ENCODE results near the gene EDIL3. TPM values are rescaled to one million over a fixed set of nuclear protein-coding genes. Genes with fewer than 3 reads are reported as not detected.

Gene EDIL3
- total RNA-seq, 4 donors from 2014 or later: 15.1 to 60.0 (median 28.4) TPM

- no peaks in the 10 kb centered on the region for H3K9me3 ChIP-seq
- H3K36me3 ChIP-seq: no peaks in the 10 kb centered on the region
- intact Hi-C loops (cut with DNase I; ENCODE audit: low total_unique reads): no loop called here
- H3K27me3 ChIP-seq: no peaks in the 10 kb centered on the region
- H3K4me3 ChIP-seq: no peak overlapping the region
- no peak for DNase-seq
- no peaks in the 10 kb centered on the region for H3K4me1 ChIP-seq
- TF ChIP-seq POLR2A (IDR thresholded peaks at IDR 0.05) (no peak), CTCF (IDR thresholded peaks at IDR 0.05) (no peak)
- no peak overlapping the region for H3K27ac ChIP-seq
These were observed 40.7 kb upstream of the EDIL3 start for GRCh38 chr5:84425365-84425881.

- H3K27me3 ChIP-seq: no peaks in the 10 kb centered on the region
- no peaks in the 10 kb centered on the region for H3K9me3 ChIP-seq
- H3K27ac ChIP-seq: no peak overlapping the region
- H3K4me3 ChIP-seq: no peak overlapping the region
- no peaks in the 10 kb centered on the region for H3K4me1 ChIP-seq
- intact Hi-C loops (cut with DNase I; ENCODE audit: low total_unique reads): no loop called here
- TF ChIP-seq POLR2A (IDR thresholded peaks at IDR 0.05) (no peak), CTCF (IDR thresholded peaks at IDR 0.05) (no peak)
- H3K36me3 ChIP-seq: no peaks in the 10 kb centered on the region
- DNase-seq: no peak
These were observed 35.1 kb upstream of the EDIL3 start for GRCh38 chr5:84419742-84420141.

GRCh38 chr5:84411832-84412605 is 27.3 kb upstream of the EDIL3 start:
- intact Hi-C loops (cut with DNase I; ENCODE audit: low total_unique reads): no loop called here
- no peak for TF ChIP-seq POLR2A (IDR thresholded peaks at IDR 0.05)
- no peak for TF ChIP-seq CTCF (IDR thresholded peaks at IDR 0.05)
- H3K27ac ChIP-seq: no peak overlapping the region
- no peaks in the 10 kb centered on the region for H3K9me3 ChIP-seq
- no peaks in the 10 kb centered on the region for H3K27me3 ChIP-seq
- H3K4me3 ChIP-seq: no peak overlapping the region
- DNase-seq: no peak
- H3K36me3 ChIP-seq: no peaks in the 10 kb centered on the region
- no peaks in the 10 kb centered on the region for H3K4me1 ChIP-seq

- no peaks in the 10 kb centered on the region for H3K9me3 ChIP-seq
- no peak overlapping the region for H3K27ac ChIP-seq
- intact Hi-C loops (cut with DNase I; ENCODE audit: low total_unique reads): no loop called here
- DNase-seq: no peak
- TF ChIP-seq CTCF (IDR thresholded peaks at IDR 0.05) (no peak), POLR2A (IDR thresholded peaks at IDR 0.05) (no peak)
- no peaks in the 10 kb centered on the region for H3K27me3 ChIP-seq
- H3K4me3 ChIP-seq: no peak overlapping the region
- no peaks in the 10 kb centered on the region for H3K36me3 ChIP-seq
- H3K4me1 ChIP-seq: no peaks in the 10 kb centered on the region
These were observed 21.4 kb upstream of the EDIL3 start for GRCh38 chr5:84406111-84406510.

GRCh38 chr5:84403773-84404172 is 19.1 kb upstream of the EDIL3 start:
- no peaks in the 10 kb centered on the region for H3K27me3 ChIP-seq
- H3K4me3 ChIP-seq: no peak overlapping the region
- intact Hi-C loops (cut with DNase I; ENCODE audit: low total_unique reads): no loop called here
- TF ChIP-seq POLR2A (IDR thresholded peaks at IDR 0.05) (no peak), CTCF (IDR thresholded peaks at IDR 0.05) (no peak)
- no peaks in the 10 kb centered on the region for H3K36me3 ChIP-seq
- no peak overlapping the region for H3K27ac ChIP-seq
- no peaks in the 10 kb centered on the region for H3K4me1 ChIP-seq
- H3K9me3 ChIP-seq: no peaks in the 10 kb centered on the region
- no peak for DNase-seq
